ENCODE measurements around the gene COX7B2.

COX7B2 gene

GRCh38 chr4:46909078-46909477 is at the start of gene COX7B2:
COX7B2 (minus strand) TSS chr4:46909245; CDS start chr4:46735192, 174,053 bp downstream.
- no peak for DNase-seq (ENCODE audit: low read depth, low spot score)

GRCh38 chr4:46956451-46956850 is 47.4 kb upstream of the COX7B2 start:
- DNase-seq (ENCODE audit: low read depth, low spot score) = no peak

GRCh38 chr4:46955601-46956000 is 46.6 kb upstream of the COX7B2 start:
- DNase-seq (ENCODE audit: low read depth, low spot score) = no peak

- no peak for DNase-seq (ENCODE audit: low read depth, low spot score)
Observed at GRCh38 chr4:46954643-46955042, 45.6 kb upstream of the COX7B2 start.

- no peak for DNase-seq (ENCODE audit: low read depth, low spot score)
Observed at GRCh38 chr4:46953564-46953963, 44.5 kb upstream of the COX7B2 start.

GRCh38 chr4:46952451-46952850 is 43.4 kb upstream of the COX7B2 start:
- no peak for DNase-seq (ENCODE audit: low read depth, low spot score)

GRCh38 chr4:46950826-46951225 is 41.8 kb upstream of the COX7B2 start:
- no peak for DNase-seq (ENCODE audit: low read depth, low spot score)

- DNase-seq (ENCODE audit: low read depth, low spot score) = no peak
Observed at GRCh38 chr4:46949822-46950221, 40.8 kb upstream of the COX7B2 start.

- DNase-seq (ENCODE audit: low read depth, low spot score) = no peak
Observed at GRCh38 chr4:46947541-46947940, 38.5 kb upstream of the COX7B2 start.

GRCh38 chr4:46946919-46947536 is 38.0 kb upstream of the COX7B2 start:
- DNase-seq (ENCODE audit: low read depth, low spot score) = no peak

GRCh38 chr4:46945062-46945461 is 36.0 kb upstream of the COX7B2 start:
- DNase-seq (ENCODE audit: low read depth, low spot score) = no peak

GRCh38 chr4:46944345-46944744 is 35.3 kb upstream of the COX7B2 start:
- DNase-seq (ENCODE audit: low read depth, low spot score) = no peak

GRCh38 chr4:46937493-46937892 is 28.4 kb upstream of the COX7B2 start:
- DNase-seq (ENCODE audit: low read depth, low spot score) = no peak

- DNase-seq (ENCODE audit: low read depth, low spot score) = no peak
Observed at GRCh38 chr4:46934726-46935125, 25.7 kb upstream of the COX7B2 start.

- DNase-seq (ENCODE audit: low read depth, low spot score) = no peak
Observed at GRCh38 chr4:46933686-46934085, 24.6 kb upstream of the COX7B2 start.

- peak; percentile 1 for DNase-seq (ENCODE audit: low read depth, low spot score)
Observed at GRCh38 chr4:46931981-46932380, 22.9 kb upstream of the COX7B2 start.

GRCh38 chr4:46930891-46931290 is 21.8 kb upstream of the COX7B2 start:
- DNase-seq (ENCODE audit: low read depth, low spot score) = no peak

- no peak for DNase-seq (ENCODE audit: low read depth, low spot score)
Observed at GRCh38 chr4:46927201-46927600, 18.2 kb upstream of the COX7B2 start.

GRCh38 chr4:46924789-46925529 is 15.9 kb upstream of the COX7B2 start:
- no peak for DNase-seq (ENCODE audit: low read depth, low spot score)

GRCh38 chr4:46922205-46922604 is 13.2 kb upstream of the COX7B2 start:
- no peak for DNase-seq (ENCODE audit: low read depth, low spot score)

GRCh38 chr4:46908148-46908547 is 897 bp downstream of the COX7B2 start:
- no peak for DNase-seq (ENCODE audit: low read depth, low spot score)

GRCh38 chr4:46900082-46900481 is 9.0 kb downstream of the COX7B2 start:
- DNase-seq (ENCODE audit: low read depth, low spot score) = no peak

- no peak for DNase-seq (ENCODE audit: low read depth, low spot score)
Observed at GRCh38 chr4:46894826-46895225, 14.2 kb downstream of the COX7B2 start.

Data from ELF-1 (cell line).